ENCODE results near the gene JPH2. TPM values are rescaled to one million over a fixed set of nuclear protein-coding genes. Genes with fewer than 3 reads are reported as not detected.

The JPH2 gene
- total RNA-seq, 1 donor from 2014 or later = 86.7 TPM

DNA sequence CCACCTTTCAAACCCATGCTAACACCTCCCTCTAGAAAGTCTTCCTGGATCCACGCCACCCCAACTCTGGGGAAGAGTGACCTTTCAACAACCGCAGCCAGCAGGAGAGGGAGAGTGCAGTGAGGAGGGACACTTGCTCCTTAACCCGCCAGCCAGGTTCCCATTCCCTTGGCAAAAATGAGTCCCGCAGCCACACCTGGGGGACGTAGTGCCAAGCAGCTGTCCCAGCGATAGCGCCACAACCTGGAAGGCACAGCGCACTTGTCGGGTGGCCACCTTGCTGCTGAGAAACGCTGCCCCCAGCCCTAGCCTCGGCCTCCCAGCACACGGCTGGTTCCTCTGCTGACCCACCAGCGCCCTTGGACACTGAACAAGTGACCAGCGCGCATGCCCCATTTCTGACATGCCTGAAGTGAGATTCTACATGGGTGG lies 119.3 kb downstream of the JPH2 start:
- TF ChIP-seq, protein P1, sequence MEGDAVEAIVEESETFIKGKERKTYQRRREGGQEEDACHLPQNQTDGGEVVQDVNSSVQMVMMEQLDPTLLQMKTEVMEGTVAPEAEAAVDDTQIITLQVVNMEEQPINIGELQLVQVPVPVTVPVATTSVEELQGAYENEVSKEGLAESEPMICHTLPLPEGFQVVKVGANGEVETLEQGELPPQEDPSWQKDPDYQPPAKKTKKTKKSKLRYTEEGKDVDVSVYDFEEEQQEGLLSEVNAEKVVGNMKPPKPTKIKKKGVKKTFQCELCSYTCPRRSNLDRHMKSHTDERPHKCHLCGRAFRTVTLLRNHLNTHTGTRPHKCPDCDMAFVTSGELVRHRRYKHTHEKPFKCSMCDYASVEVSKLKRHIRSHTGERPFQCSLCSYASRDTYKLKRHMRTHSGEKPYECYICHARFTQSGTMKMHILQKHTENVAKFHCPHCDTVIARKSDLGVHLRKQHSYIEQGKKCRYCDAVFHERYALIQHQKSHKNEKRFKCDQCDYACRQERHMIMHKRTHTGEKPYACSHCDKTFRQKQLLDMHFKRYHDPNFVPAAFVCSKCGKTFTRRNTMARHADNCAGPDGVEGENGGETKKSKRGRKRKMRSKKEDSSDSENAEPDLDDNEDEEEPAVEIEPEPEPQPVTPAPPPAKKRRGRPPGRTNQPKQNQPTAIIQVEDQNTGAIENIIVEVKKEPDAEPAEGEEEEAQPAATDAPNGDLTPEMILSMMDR (IDR thresholded peaks at IDR 0.05) = no peak
- Histone ChIP-seq H3K4me3 (no peak overlapping the region), H3K36me3 (no peaks in the 10 kb centered on the region), H3K9me3 (no peaks in the 10 kb centered on the region), H3K4me1 (no peaks in the 10 kb centered on the region), H3K27ac (no peak overlapping the region), H3K27me3 (no peaks in the 10 kb centered on the region)
- intact Hi-C loops (cut with DNase I) = no loop called here
- no peak for DNase-seq (ENCODE audit: low spot score in 2 of 2)

DNA sequence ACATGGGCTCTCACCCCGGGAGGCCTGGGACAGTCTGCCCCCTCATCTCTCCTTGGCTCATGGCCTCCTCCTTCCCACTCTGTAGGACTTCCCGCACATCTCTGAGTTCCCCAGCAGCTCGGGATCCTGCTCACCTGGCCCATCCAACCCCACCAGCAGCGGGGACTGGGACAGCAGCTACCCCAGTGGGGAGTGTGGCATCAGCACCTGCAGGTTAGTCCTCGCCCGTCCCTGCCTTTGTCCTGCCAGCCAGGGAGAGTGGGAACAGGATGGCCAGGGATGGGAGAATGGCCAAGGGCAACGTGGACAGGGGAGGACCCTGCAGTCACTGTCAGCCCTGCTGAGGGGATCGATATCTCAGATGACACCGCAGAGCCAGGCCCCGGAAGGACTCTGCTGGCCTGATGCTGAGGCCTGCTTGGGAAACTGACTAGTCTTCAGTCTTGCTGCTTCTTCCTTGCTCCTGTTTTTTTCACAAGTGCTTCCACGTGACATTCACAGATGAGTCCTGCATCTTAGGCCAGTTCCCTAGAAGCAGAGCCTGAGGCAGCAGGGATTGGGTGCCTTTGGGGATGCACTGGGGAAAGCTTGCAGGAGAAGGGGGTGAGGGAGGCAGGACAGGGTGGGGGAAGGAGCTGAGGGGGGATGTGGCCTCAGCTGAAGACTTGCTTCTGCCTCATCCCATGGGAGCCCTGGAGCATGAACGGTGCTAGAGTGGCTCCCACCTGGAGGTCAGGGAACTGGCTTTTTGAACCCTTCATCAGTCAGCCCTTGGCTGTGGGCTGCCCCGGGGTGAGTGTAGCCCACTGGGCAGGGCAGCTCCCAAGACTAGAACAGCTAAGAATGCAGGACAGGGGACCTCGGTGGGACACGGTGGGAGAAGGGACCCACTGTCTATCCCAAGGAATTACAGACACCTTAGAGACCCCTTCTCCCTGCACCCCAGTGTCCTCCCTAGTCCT lies 120.1 kb downstream of the JPH2 start:
- TF ChIP-seq, protein P1 (IDR thresholded peaks at IDR 0.05) = no peak
- intact Hi-C loops (cut with DNase I) = no loop called here
- no peak for DNase-seq (ENCODE audit: low spot score in 2 of 2)

DNA sequence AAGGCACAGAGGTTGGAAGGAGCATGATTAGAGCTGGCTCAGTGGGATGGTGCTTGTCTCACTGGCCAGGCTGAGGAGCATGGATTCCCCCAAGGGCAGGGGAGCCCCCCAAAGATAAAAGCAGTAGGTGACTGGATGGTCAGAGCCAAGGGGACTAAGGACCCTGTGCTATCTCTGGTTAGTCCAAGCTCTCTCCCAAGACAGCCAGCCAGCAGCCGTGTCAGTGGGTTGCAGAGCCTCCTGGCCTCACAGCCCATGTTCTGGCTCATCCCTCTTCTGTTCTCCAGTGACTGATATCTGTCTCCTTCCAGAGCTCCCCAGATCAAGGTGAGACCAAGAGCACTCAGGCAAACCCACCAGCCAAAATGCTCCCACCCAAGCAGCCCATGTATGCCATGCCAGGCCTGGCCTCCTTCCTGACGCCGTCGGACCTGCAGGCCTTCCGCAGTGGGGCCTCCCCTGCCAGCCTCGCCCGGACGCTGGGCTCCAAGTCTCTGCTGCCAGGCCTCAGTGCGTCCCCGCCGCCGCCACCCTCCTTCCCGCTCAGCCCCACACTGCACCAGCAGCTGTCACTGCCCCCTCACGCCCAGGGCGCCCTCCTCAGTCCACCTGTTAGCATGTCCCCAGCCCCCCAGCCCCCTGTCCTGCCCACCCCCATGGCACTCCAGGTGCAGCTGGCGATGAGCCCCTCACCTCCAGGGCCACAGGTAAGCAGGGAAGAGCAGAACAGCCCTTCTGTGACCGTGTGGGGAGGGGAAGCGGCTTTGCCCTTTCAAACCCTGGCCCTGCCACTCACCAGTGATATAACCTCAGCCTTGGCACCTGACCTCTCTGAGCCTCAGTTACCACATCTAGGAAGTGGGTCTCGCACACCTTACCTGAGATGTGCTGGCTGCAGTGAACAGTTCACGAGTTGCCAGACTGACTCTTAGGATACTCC lies 121.3 kb downstream of the JPH2 start:
- no peak for DNase-seq (ENCODE audit: low spot score in 2 of 2)
- TF ChIP-seq, protein P1 (IDR thresholded peaks at IDR 0.05) = no peak
- Histone ChIP-seq H3K9me3 (no peaks in the 10 kb centered on the region), H3K27me3 (no peaks in the 10 kb centered on the region), H3K4me1 (no peaks in the 10 kb centered on the region), H3K36me3 (no peaks in the 10 kb centered on the region), H3K4me3 (no peak overlapping the region), H3K27ac (no peak overlapping the region)
- intact Hi-C loops (cut with DNase I) = no loop called here

More for the DNA sequence above, 120.1 kb downstream of the JPH2 start:
- H3K9me3 ChIP-seq = no peaks in the 10 kb centered on the region
- no peaks in the 10 kb centered on the region for H3K36me3 ChIP-seq
- no peak overlapping the region for H3K4me3 ChIP-seq
- H3K27ac ChIP-seq = no peak overlapping the region
- H3K4me1 ChIP-seq = no peaks in the 10 kb centered on the region
- H3K27me3 ChIP-seq = no peaks in the 10 kb centered on the region

DNA sequence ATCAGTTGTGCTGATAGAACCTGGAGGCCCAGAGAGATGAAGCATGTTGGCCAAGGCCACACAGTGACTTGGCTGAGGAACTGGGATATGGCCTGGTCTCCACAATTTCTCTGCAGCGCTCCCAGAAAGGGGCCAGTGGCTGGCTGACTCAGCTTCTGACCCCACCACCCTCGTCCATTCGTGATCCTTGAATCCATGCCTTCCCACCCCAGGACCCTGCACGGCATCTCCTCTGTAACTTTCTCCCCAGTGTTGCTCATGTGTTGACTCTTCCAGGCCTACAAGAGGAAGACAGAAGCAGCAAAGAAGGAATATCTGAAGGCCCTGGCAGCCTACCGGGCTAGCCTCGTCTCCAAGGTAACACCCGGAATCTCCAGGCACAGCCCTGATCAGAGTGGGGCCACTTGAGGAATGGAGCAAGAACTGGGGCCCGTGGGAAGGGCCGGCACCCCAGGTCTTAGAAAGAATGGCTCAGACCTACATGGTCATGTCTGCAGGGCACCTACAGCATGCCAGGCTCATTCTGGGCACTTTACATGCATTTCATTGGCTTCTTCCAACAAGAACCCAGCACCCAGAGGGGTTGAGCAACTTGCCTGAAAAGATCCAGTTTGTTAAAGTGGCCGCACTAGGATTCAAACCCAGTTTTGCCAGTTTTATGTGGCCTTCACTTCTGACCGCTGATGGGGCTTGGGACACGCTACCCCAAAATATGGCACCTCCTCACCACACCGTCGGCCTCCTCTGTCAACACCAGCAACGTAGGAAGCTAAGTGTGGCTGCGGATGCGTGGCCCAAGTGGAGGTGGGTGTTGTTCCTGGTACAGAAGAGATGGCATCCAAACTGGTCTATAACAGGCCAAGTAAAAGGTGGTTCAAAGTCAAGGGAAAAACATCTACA lies 122.2 kb downstream of the JPH2 start:
- H3K27me3 ChIP-seq = no peaks in the 10 kb centered on the region
- DNase-seq (ENCODE audit: low spot score in 2 of 2) = no peak
- intact Hi-C loops (cut with DNase I) = no loop called here
- H3K27ac ChIP-seq = no peak overlapping the region
- H3K9me3 ChIP-seq = peaks cover 0 to under 1% of the 10 kb centered on the region in 2 donors
- H3K4me1 ChIP-seq = no peaks in the 10 kb centered on the region
- no peak overlapping the region for H3K4me3 ChIP-seq
- TF ChIP-seq, protein P1 (IDR thresholded peaks at IDR 0.05) = no peak
- H3K36me3 ChIP-seq = no peaks in the 10 kb centered on the region

Other genes with a start within 250 kb of the JPH2 start
- 9.2 TPM for gene OSER1, start 23.6 kb upstream of the JPH2 start, total RNA-seq
- not detected for gene GDAP1L1, start 60.1 kb upstream of the JPH2 start, total RNA-seq
- 5.3 TPM for gene FITM2, start 124.0 kb upstream of the JPH2 start, total RNA-seq
- gene R3HDML, start 149.9 kb upstream of the JPH2 start, total RNA-seq = not detected
- not detected for gene HNF4A, start 168.5 kb upstream of the JPH2 start, total RNA-seq